GM12878 (cell line): ENCODE results near the gene VPS13C. TPM values are rescaled to one million over a fixed set of nuclear protein-coding genes. Genes with fewer than 3 reads are reported as not detected.

ENCODE experiments used
- ATAC-seq: fragments of 200-7000 bp; cut with Tn5 transposase; 3 replicates; pipeline ENCODE4 v1.9.1; 2020; ENCODE audit warnings: mild to moderate bottlenecking, moderate library complexity
- BruUV-seq: library from RNA; stranded (reverse); fragments of 400-500 nt; replicated peaks from 2 replicates; lab custom pipeline; 2021; lab: Mats Ljungman, UMichigan
- CTCF ChIA-PET: fragments of 300-600 bp; sonication (Branson Sonifier 250); formaldehyde crosslinking; extraction: SDS; loops from one replicate; lab custom pipeline; 2021; ENCODE audit warnings: inconsistent platforms; lab: Yijun Ruan, JAX
- POLR2A ChIA-PET: fragments of 350-600 bp; formaldehyde crosslinking; extraction: SDS; loops from one replicate; lab custom pipeline; 2021; ENCODE audit warnings: inconsistent platforms; lab: Charles Lee
- RAD21 ChIA-PET: fragments of 300-600 bp; sonication (Branson Sonifier 250); formaldehyde crosslinking; loops from one replicate; lab custom pipeline; 2023; ENCODE audit warnings: antibody characterized with exemption; ENCODE audit not compliant: unreplicated experiment; lab: Charles Lee
- SMC1A ChIA-PET: fragments of 300-600 bp; sonication (Branson Sonifier 250); formaldehyde crosslinking; loops from one replicate; lab custom pipeline; 2023; ENCODE audit not compliant: unreplicated experiment, uncharacterized antibody; lab: Charles Lee
- DNase-seq: peaks from one replicate; pipeline ENCODE4 v3.0.0-alpha.2; 2011; ENCODE audit warnings: low read depth, low spot score
- FAIRE-seq: peaks from 3 replicates; lab custom pipeline; 2011; peaks lifted over from hg19 to GRCh38; lab: Jason Lieb, UNC
- H2AFZ ChIP-seq: 2 replicates; pipeline ENCODE4 v1.6.0; 2011; ENCODE audit warnings: low read depth, low read length, control low read depth; ENCODE audit not compliant: control insufficient read depth
- H3K27ac ChIP-seq: 2 replicates; pipeline ENCODE4 v1.5.1; 2011; ENCODE audit warnings: control low read depth; ENCODE audit not compliant: control insufficient read depth, insufficient read depth
- H3K27me3 ChIP-seq, 2 experiments: replicated peaks in 1 of 2; 2 replicates each; pipeline versions ENCODE4 v1.6.0 to v1.6.1; 2011; ENCODE audit warnings: low read length in 1 of 2; ENCODE audit not compliant: control insufficient read depth in 2 of 2, insufficient read depth in 2 of 2
- H3K36me3 ChIP-seq, 2 experiments: 2 replicates each; pipeline ENCODE4 v1.5.1; 2011; ENCODE audit warnings: low read length in 1 of 2; ENCODE audit not compliant: control insufficient read depth in 2 of 2, insufficient read depth in 2 of 2
- H3K4me1 ChIP-seq: 2 replicates; pipeline ENCODE4 v1.6.1; 2011; ENCODE audit warnings: mild to moderate bottlenecking, low read length, moderate library complexity, mixed read lengths; ENCODE audit not compliant: control insufficient read depth, insufficient read depth
- H3K4me2 ChIP-seq: 2 replicates; pipeline ENCODE4 v1.6.0; 2011; ENCODE audit warnings: control low read depth; ENCODE audit not compliant: control insufficient read depth, insufficient read depth
- H3K4me3 ChIP-seq: fragments of 200-600 bp; sonication (generic); 2 replicates; pipeline ENCODE4 v1.5.1; 2016
- H3K79me2 ChIP-seq: 2 replicates; pipeline ENCODE4 v1.6.0; 2011; ENCODE audit warnings: low read length; ENCODE audit not compliant: control insufficient read depth, insufficient read depth
- H3K9ac ChIP-seq: 2 replicates; pipeline ENCODE4 v1.8.0; 2011; ENCODE audit warnings: low read length, control low read depth, mixed read lengths; ENCODE audit not compliant: control insufficient read depth, insufficient read depth
- H3K9me3 ChIP-seq: replicated peaks from 3 replicates; pipeline ENCODE4 v1.5.1; 2011; ENCODE audit warnings: mild to moderate bottlenecking, low read length; ENCODE audit not compliant: control insufficient read depth, insufficient read depth
- H4K20me1 ChIP-seq: 2 replicates; pipeline ENCODE4 v1.6.0; 2011; ENCODE audit not compliant: control insufficient read depth, insufficient read depth
- ATF7 ChIP-seq: fragments of 450-650 bp; IDR thresholded peaks from 2 replicates; pipeline ENCODE4 v1.6.1; 2016; ENCODE audit warnings: low read depth, mild to moderate bottlenecking
- EGR1 ChIP-seq, 2 experiments: IDR thresholded peaks; 1 replicate in 1 of 2; 2 replicates in 1 of 2; pipeline ENCODE4 v1.6.1; 2011 to 2012; ENCODE audit warnings: low read depth in 2 of 2, low read length in 2 of 2, borderline replicate concordance in 1 of 2, mild to moderate bottlenecking in 1 of 2, moderate library complexity in 1 of 2
- ETV6 ChIP-seq, 2 experiments: fragments of 450-650 bp in 1 of 2; IDR thresholded peaks in 1 of 2; conservative IDR thresholded peaks in 1 of 2; 2 replicates each; pipeline ENCODE4 v1.6.1; 2014; ENCODE audit warnings: antibody characterized with exemption in 1 of 2, borderline replicate concordance in 1 of 2, low read depth in 1 of 2, mild to moderate bottlenecking in 1 of 2, moderate library complexity in 1 of 2
- IKZF1 ChIP-seq: fragments of 450-650 bp; conservative IDR thresholded peaks from 2 replicates; pipeline ENCODE4 v1.6.1; 2017; ENCODE audit warnings: antibody characterized with exemption, mild to moderate bottlenecking
- IKZF2 ChIP-seq, 2 experiments: fragments of 450-650 bp; IDR thresholded peaks; 2 replicates each; pipeline ENCODE4 v1.6.1; 2017; ENCODE audit warnings: mild to moderate bottlenecking in 2 of 2, moderate library complexity in 2 of 2
- LARP7 ChIP-seq: fragments of 450-650 bp; IDR thresholded peaks from 2 replicates; pipeline ENCODE4 v1.6.1; 2017; ENCODE audit warnings: mild to moderate bottlenecking
- RUNX3 ChIP-seq: IDR thresholded peaks from 2 replicates; pipeline ENCODE4 v1.6.1; 2012; ENCODE audit warnings: low read length, inconsistent platforms
- SPI1 ChIP-seq: IDR thresholded peaks from 2 replicates; pipeline ENCODE4 v1.6.1; 2011; ENCODE audit warnings: low read depth, mild to moderate bottlenecking, low read length, moderate library complexity, borderline replicate concordance; ENCODE audit not compliant: insufficient read depth
- ZNF217 ChIP-seq: fragments of 450-650 bp; IDR thresholded peaks from 2 replicates; pipeline ENCODE4 v1.6.1; 2017; ENCODE audit warnings: antibody characterized with exemption, mild to moderate bottlenecking
- WGBS: methylation state at CpG from one replicate; pipeline ENCODE4 v1.1.6; 2016; ENCODE audit warnings: low lambda C conversion rate; ENCODE audit not compliant: insufficient replicate concordance, insufficient coverage; ENCODE audit errors: missing lambda C conversion rate; 5-methylcytosine and 5-hydroxymethylcytosine counted together
- in situ Hi-C: fragments of 300-500 bp; cut with MboI; formaldehyde crosslinking; loops from 9 replicates; pipeline ENCODE4 v1.14.3; 2018; ENCODE audit warnings: mixed read lengths
- intact Hi-C: fragments of 100-400 bp; cut with micrococcal nuclease; formaldehyde crosslinking; loops from one replicate; pipeline ENCODE4 v1.14.2; 2022; ENCODE audit not compliant: unreplicated experiment
- polyA plus RNA-seq, 11 experiments: library from polyadenylated mRNA; depleted of rRNA in 4 of 11; unstranded in 6 of 11; stranded (reverse) in 5 of 11; fragments of >200 nt; fragmentation: Nextera tagmentation in 4 of 11; fragmentation: Illumina TruSeq in 1 of 11; extraction: Ambion mirVana in 4 of 11; extraction: Trizol in 1 of 11; gene quantifications; 1 replicate in 1 of 11; 2 replicates in 10 of 11; pipeline versions ENCODE4 v1.2.1 to v1.2.3, GENCODE V29; 2011 to 2016; ENCODE audit warnings: inconsistent platforms in 2 of 11, missing spikeins in 2 of 11, low read depth in 1 of 11
- total RNA-seq, 4 experiments: library from RNA; depleted of rRNA in 3 of 4; stranded (reverse); fragments of >200 nt in 3 of 4; fragmentation: Illumina TruSeq in 1 of 4; extraction: Trizol in 1 of 4; gene quantifications; 2 replicates each; pipeline versions ENCODE4 v1.2.1 to v1.2.3, GENCODE V29; 2013 to 2021
- TF ChIP-seq, protein P1 (sequence below): IDR thresholded peaks from 2 replicates; pipeline ENCODE4 v1.6.1; 2011; ENCODE audit warnings: borderline replicate concordance, low read depth, mild to moderate bottlenecking, moderate library complexity, low read length; ENCODE audit not compliant: insufficient read depth, poor library complexity, severe bottlenecking

The VPS13C gene
- total and polyA plus RNA-seq, 10 of the 15 experiments (the other 5 are each of a cell fraction or from before 2014, with no cell fraction given) = 9.3 to 53.1 (median 31.8) TPM

DNA sequence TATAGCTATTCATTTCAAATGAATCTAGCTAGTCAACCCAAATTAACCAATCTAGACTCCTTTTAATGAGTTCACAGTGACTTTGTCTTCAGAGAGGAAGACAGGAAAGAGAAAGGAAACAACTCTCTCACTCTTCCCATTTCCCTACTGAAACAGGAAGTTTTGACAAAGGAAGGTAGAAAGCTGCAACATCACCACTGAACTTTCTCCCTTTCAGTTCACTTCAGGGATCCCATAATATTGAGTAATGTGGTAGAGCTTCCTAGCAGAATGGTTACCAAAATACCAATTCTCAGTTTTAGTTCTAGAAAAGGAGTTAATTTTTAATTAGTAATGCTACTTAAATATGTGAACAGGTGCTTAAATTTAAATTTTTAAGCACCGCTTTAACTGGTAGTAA is 7.5 kb downstream of the VPS13C start:
- H3K27ac ChIP-seq = no peak overlapping the region
- H2AFZ ChIP-seq = no peak overlapping the region
- CTCF ChIA-PET = interaction anchor here (1.0 to 2.5 kb wide), 5 partner anchors 10 to 78 kb away, joined by 3 to 8 read pairs (median 5); no protein-coding TSS in a partner anchor
- H3K4me3 ChIP-seq = no peak overlapping the region
- in situ Hi-C loops = no loop called here
- TF ChIP-seq ATF7 (0 out of 2 replicates have a peak, but pooled peaks have one; percentile 25), ZNF217 (no peak), LARP7 (no peak), IKZF1 (peak; percentile 61; the same call in 1 of the 2 replicates), EGR1 (IDR thresholded peaks at IDR 0.05; ENCODE audit: borderline replicate concordance in 1 of 2, low read depth in 2 of 2, low read length in 2 of 2) (peak in 1 of 2 experiments; percentile 10; a peak in 1 of 3 replicates), RUNX3 (peak; percentile 14; the same call in 1 of the 2 replicates), SPI1 (0 out of 2 replicates have a peak, but pooled peaks have one; percentile 4), IKZF2 (IDR thresholded peaks at IDR 0.05) (peak; percentile 16 to 33; a peak in 1 of 4 replicates), ETV6 (conservative IDR thresholded peaks at IDR 0.05 in 1 of 2, IDR thresholded peaks at IDR 0.05 in 1 of 2; ENCODE audit: borderline replicate concordance in 1 of 2, low read depth in 1 of 2) (peak in 1 of 2 experiments; percentile 82; a peak in 2 of 4 replicates)
- TF ChIP-seq, protein P1, sequence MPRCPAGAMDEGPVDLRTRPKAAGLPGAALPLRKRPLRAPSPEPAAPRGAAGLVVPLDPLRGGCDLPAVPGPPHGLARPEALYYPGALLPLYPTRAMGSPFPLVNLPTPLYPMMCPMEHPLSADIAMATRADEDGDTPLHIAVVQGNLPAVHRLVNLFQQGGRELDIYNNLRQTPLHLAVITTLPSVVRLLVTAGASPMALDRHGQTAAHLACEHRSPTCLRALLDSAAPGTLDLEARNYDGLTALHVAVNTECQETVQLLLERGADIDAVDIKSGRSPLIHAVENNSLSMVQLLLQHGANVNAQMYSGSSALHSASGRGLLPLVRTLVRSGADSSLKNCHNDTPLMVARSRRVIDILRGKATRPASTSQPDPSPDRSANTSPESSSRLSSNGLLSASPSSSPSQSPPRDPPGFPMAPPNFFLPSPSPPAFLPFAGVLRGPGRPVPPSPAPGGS = no peak
- TF ChIP-seq, all 136 proteins: peak for 7
- Histone ChIP-seq H3K9ac (no peak overlapping the region), H3K79me2 (peaks cover 36% of the 10 kb centered on the region), H3K4me2 (no peak overlapping the region), H3K36me3 (no peaks in the 10 kb centered on the region), H3K27me3 (no peaks in the 10 kb centered on the region), H3K4me1 (no peaks in the 10 kb centered on the region), H4K20me1 (no peaks in the 10 kb centered on the region), H3K9me3 (no peaks in the 10 kb centered on the region)
- SMC1A ChIA-PET = interaction anchor here (0.8 to 2.1 kb wide), 7 partner anchors 9 to 184 kb away, joined by 3 to 6 read pairs (median 3); no protein-coding TSS in a partner anchor
- POLR2A ChIA-PET = interaction anchor here (0.6 kb wide), 2 partner anchors 85 to 201 kb away, joined by 3 to 6 read pairs; no protein-coding TSS in a partner anchor
- BruUV-seq = no TSS peak
- RAD21 ChIA-PET = interaction anchor here (0.7 to 1.2 kb wide), 2 partner anchors 9 to 59 kb away, joined by 3 read pairs; no protein-coding TSS in a partner anchor
- 95% methylated on average over 1 of the region's 1 CpG for WGBS
- DNase-seq (no peak), ATAC-seq (peak; percentile 59), FAIRE-seq (peak; percentile 13)
- intact Hi-C loops = no loop called here
